CD14-positive monocyte (primary cell): ENCODE measurements around the gene RASAL3. TPM values are rescaled to one million over a fixed set of nuclear protein-coding genes. Genes with fewer than 3 reads are reported as not detected.
"Not testable (repeated sequence)": the region's sequence is repeated elsewhere in the genome, so short reads cannot be mapped to it uniquely, and the experiment has no call there.

Experiments
- DNase-seq, 3 donors: peaks; one replicate each; pipeline ENCODE4 v3.0.0-alpha.2; 2011 to 2022
- H2AFZ ChIP-seq: 2 replicates; pipeline ENCODE4 v1.6.0; 2012; ENCODE audit warnings: mild to moderate bottlenecking, low read depth, low read length, inconsistent platforms; ENCODE audit not compliant: insufficient read depth, poor library complexity, severe bottlenecking
- H3K27ac ChIP-seq, 2 donors: 1 replicate in 1 of 2; 2 replicates in 1 of 2; pipeline ENCODE4 v1.5.1; 2012 to 2013; ENCODE audit warnings: low read length in 2 of 2, control low read depth in 1 of 2, inconsistent platforms in 1 of 2, low read depth in 1 of 2, mild to moderate bottlenecking in 1 of 2
- H3K27me3 ChIP-seq, 2 donors: one replicate each; pipeline versions ENCODE4 v1.6.0 to v1.6.1; 2011 to 2013; ENCODE audit warnings: low read length in 2 of 2; ENCODE audit not compliant: control insufficient read depth in 2 of 2, insufficient read depth in 2 of 2
- H3K36me3 ChIP-seq, 2 donors: replicated peaks in 1 of 2; 1 replicate in 1 of 2; 2 replicates in 1 of 2; pipeline versions ENCODE4 v1.5.1 to v1.6.1; 2012 to 2013; ENCODE audit warnings: low read length in 2 of 2, control low read depth in 1 of 2, inconsistent platforms in 1 of 2, mild to moderate bottlenecking in 1 of 2; ENCODE audit not compliant: insufficient read depth in 2 of 2, control insufficient read depth in 1 of 2
- H3K4me1 ChIP-seq, 2 donors: 1 replicate in 1 of 2; 2 replicates in 1 of 2; pipeline versions ENCODE4 v1.5.1 to v1.6.1; 2012 to 2013; ENCODE audit warnings: low read length in 2 of 2, control low read depth in 1 of 2, inconsistent platforms in 1 of 2, mild to moderate bottlenecking in 1 of 2, moderate library complexity in 1 of 2; ENCODE audit not compliant: insufficient read depth in 2 of 2, control insufficient read depth in 1 of 2
- H3K4me2 ChIP-seq: replicated peaks from 2 replicates; pipeline ENCODE3; 2012; ENCODE audit warnings: low read length, moderate library complexity, mild to moderate bottlenecking; ENCODE audit not compliant: poor library complexity, severe bottlenecking; ENCODE audit errors: extremely low read depth
- H3K4me3 ChIP-seq, 3 experiments: fragments of 200-600 bp in 1 of 3; sonication (generic) in 1 of 3; replicated peaks in 1 of 3; 1 replicate in 2 of 3; 2 replicates in 1 of 3; pipeline ENCODE4 v1.5.1; 2011 to 2013; ENCODE audit warnings: low read length in 3 of 3, mild to moderate bottlenecking in 3 of 3, control low read depth in 2 of 3, low read depth in 2 of 3, inconsistent platforms in 1 of 3, moderate library complexity in 1 of 3
- H3K79me2 ChIP-seq: 2 replicates; pipeline ENCODE4 v1.6.0; 2012; ENCODE audit warnings: mild to moderate bottlenecking, control low read depth, inconsistent platforms, low read length, moderate library complexity; ENCODE audit not compliant: insufficient read depth
- H3K9ac ChIP-seq: 2 replicates; pipeline ENCODE4 v1.6.0; 2017; ENCODE audit warnings: low read length, mild to moderate bottlenecking; ENCODE audit not compliant: insufficient read depth, poor library complexity, severe bottlenecking
- H3K9me3 ChIP-seq, 2 donors: replicated peaks in 1 of 2; 1 replicate in 1 of 2; 2 replicates in 1 of 2; pipeline versions ENCODE4 v1.5.1 to v1.6.1; 2012 to 2013; ENCODE audit warnings: low read length in 2 of 2, control low read depth in 1 of 2; ENCODE audit not compliant: control insufficient read depth in 1 of 2, insufficient read depth in 1 of 2
- H4K20me1 ChIP-seq: 2 replicates; pipeline ENCODE4 v1.6.0; 2012; ENCODE audit warnings: mild to moderate bottlenecking, low read length, control low read depth, moderate library complexity; ENCODE audit not compliant: insufficient read depth
- H3K27ac Mint-ChIP-seq, 7 donors: one replicate each; pipeline ENCODE4 v1.8.0; 2020; ENCODE audit warnings: mild to moderate bottlenecking in 7 of 7, mixed read lengths in 7 of 7, moderate library complexity in 6 of 7, inconsistent platforms in 2 of 7
- H3K27me3 Mint-ChIP-seq, 3 donors: one replicate each; pipeline ENCODE4 v1.8.0; 2021 to 2022; ENCODE audit warnings: low read depth in 3 of 3, mild to moderate bottlenecking in 3 of 3, mixed read lengths in 3 of 3, moderate library complexity in 3 of 3, inconsistent platforms in 1 of 3
- H3K36me3 Mint-ChIP-seq, 2 donors: one replicate each; pipeline ENCODE4 v1.8.0; 2020; ENCODE audit warnings: mixed read lengths in 2 of 2, inconsistent platforms in 1 of 2, mild to moderate bottlenecking in 1 of 2
- H3K4me1 Mint-ChIP-seq: one replicate; pipeline ENCODE4 v1.8.0; 2020; ENCODE audit warnings: mild to moderate bottlenecking, mixed read lengths
- H3K4me3 Mint-ChIP-seq, 2 donors: one replicate each; pipeline ENCODE4 v1.8.0; 2020; ENCODE audit warnings: mild to moderate bottlenecking in 2 of 2, mixed read lengths in 2 of 2, moderate library complexity in 1 of 2
- H3K9me3 Mint-ChIP-seq, 7 donors: one replicate each; pipeline ENCODE4 v1.8.0; 2020 to 2022; ENCODE audit warnings: mixed read lengths in 7 of 7, mild to moderate bottlenecking in 6 of 7, moderate library complexity in 6 of 7, inconsistent platforms in 2 of 7
- WGBS: methylation state at CpG from one replicate; pipeline ENCODE4 v1.1.5; 2013; ENCODE audit warnings: missing lambda C conversion rate; ENCODE audit not compliant: insufficient coverage; 5-methylcytosine and 5-hydroxymethylcytosine counted together
- intact Hi-C, 2 donors: fragments of 100-400 bp; cut with micrococcal nuclease; formaldehyde crosslinking; loops; one replicate each; pipeline versions ENCODE4 v1.15.0 to v1.15.1; 2023
- polyA plus RNA-seq, 3 donors: library from polyadenylated mRNA; depleted of rRNA in 1 of 3; unstranded in 2 of 3; stranded (reverse) in 1 of 3; fragments of 300-500 nt in 2 of 3; fragments of >200 nt in 1 of 3; fragmentation: Illumina TruSeq in 2 of 3; gene quantifications; 1 replicate in 2 of 3; 2 replicates in 1 of 3; pipeline ENCODE4 v1.2.3, GENCODE V29; 2012 to 2021
- TF ChIP-seq, protein P1 (sequence below): fragments of 200-600 bp; IDR thresholded peaks from one replicate; pipeline ENCODE4 v1.8.0; 2022; ENCODE audit warnings: antibody characterized with exemption, mild to moderate bottlenecking

RASAL3 gene
- polyA plus RNA-seq, 3 donors = 4.5 to 45.4 (median 13.6) TPM

DNA sequence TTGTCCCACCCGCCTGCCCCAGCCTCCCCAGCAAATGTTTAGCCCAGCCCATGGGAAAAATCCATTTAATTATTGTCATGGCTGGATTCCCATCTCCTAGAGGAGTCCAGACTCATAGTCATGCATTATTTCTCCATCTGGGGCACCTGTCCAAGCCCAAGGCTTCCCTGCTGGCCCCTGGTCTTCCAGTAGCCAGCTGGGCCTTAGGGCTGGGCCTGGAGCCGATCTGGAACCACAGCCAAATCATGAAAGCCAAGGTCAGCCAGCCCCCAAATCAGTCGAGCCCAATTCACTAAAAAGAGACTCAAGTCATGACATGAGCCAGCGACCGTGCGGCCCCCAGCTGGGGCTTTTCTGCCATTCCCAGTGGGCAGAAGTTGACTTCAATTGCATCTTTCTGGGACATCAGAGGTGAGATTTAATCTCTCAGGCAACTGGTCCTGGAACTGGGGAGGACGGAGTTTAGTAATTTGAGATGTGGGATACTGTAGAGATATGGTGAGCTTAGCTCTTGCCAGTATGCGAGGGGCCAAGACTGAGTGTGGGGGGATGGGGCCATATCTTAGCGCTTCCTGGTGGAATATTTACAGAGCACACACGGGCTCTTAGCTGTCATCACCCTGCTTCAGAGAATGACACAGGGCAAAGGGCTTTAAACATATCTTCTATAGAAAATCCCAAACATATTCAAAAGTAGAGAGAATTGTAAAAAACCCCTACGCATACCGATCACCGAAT lies 24.3 kb upstream of the RASAL3 start:
- TF ChIP-seq, protein P1, sequence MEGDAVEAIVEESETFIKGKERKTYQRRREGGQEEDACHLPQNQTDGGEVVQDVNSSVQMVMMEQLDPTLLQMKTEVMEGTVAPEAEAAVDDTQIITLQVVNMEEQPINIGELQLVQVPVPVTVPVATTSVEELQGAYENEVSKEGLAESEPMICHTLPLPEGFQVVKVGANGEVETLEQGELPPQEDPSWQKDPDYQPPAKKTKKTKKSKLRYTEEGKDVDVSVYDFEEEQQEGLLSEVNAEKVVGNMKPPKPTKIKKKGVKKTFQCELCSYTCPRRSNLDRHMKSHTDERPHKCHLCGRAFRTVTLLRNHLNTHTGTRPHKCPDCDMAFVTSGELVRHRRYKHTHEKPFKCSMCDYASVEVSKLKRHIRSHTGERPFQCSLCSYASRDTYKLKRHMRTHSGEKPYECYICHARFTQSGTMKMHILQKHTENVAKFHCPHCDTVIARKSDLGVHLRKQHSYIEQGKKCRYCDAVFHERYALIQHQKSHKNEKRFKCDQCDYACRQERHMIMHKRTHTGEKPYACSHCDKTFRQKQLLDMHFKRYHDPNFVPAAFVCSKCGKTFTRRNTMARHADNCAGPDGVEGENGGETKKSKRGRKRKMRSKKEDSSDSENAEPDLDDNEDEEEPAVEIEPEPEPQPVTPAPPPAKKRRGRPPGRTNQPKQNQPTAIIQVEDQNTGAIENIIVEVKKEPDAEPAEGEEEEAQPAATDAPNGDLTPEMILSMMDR = no peak

DNA sequence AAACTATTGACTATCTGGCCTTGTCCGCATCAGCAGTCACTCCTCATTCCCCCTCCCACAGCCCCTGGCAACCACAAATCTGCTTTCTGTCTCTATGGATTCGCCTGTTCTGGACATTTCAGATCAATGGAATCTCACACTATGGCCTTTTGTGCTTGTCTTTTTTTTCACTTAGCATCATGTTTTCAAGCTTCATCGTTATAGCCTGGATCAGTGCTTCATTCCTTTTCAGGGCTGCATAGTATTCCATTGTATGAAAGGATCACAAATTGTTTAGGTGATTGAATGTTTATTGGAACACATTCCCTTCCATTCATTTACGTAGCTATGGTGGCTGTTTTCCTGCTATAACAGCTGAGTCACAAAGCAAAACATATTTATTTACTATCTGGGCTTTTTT lies 22.7 kb upstream of the RASAL3 start:
- Histone ChIP-seq H2AFZ (no peak overlapping the region), H3K79me2 (no peaks in the 10 kb centered on the region), H3K9ac (no peak overlapping the region), H3K4me3 (no peak overlapping the region), H3K4me2 (no peak overlapping the region), H3K4me1 (no peaks in the 10 kb centered on the region), H3K9me3 (peaks cover 0 to 3% of the 10 kb centered on the region in 2 donors), H3K27ac (no peak overlapping the region), H3K27me3 (no peaks in the 10 kb centered on the region), H4K20me1 (no peaks in the 10 kb centered on the region), H3K36me3 (no peaks in the 10 kb centered on the region)
- H3K9me3 Mint-ChIP-seq = peaks cover 3 to 9% (median 6%) of the 10 kb centered on the region in 7 donors
- no peaks in the 10 kb centered on the region for H3K36me3 Mint-ChIP-seq
- H3K4me1 Mint-ChIP-seq = no peaks in the 10 kb centered on the region
- 82% methylated on average over 2 of the region's 4 CpGs for WGBS
- no peak overlapping the region for H3K4me3 Mint-ChIP-seq
- DNase-seq = no peak
- no peak overlapping the region for H3K27ac Mint-ChIP-seq
- H3K27me3 Mint-ChIP-seq = peaks cover 0 to 6% (median 0%) of the 10 kb centered on the region in 3 donors
- TF ChIP-seq, protein P1 = no peak
- intact Hi-C loops = no loop called here

More for the DNA sequence above, 24.3 kb upstream of the RASAL3 start:
- DNase-seq = no peak
- no peak overlapping the region for H3K9ac ChIP-seq
- H4K20me1 ChIP-seq = no peaks in the 10 kb centered on the region
- no peak overlapping the region for H3K4me3 Mint-ChIP-seq
- no peaks in the 10 kb centered on the region for H3K4me1 Mint-ChIP-seq
- H3K27ac Mint-ChIP-seq = no peak overlapping the region
- H3K4me3 ChIP-seq = no peak overlapping the region
- peaks cover 3 to 14% (median 7%) of the 10 kb centered on the region in 3 donors for H3K27me3 Mint-ChIP-seq
- H2AFZ ChIP-seq = no peak overlapping the region
- no peaks in the 10 kb centered on the region for H3K36me3 Mint-ChIP-seq
- H3K36me3 ChIP-seq = no peaks in the 10 kb centered on the region
- no peaks in the 10 kb centered on the region for H3K4me1 ChIP-seq
- no peak overlapping the region for H3K27ac ChIP-seq
- intact Hi-C loops = no loop called here
- H3K4me2 ChIP-seq = no peak overlapping the region
- peaks cover 0 to 3% of the 10 kb centered on the region in 2 donors for H3K9me3 ChIP-seq
- H3K27me3 ChIP-seq = no peaks in the 10 kb centered on the region
- H3K79me2 ChIP-seq = no peaks in the 10 kb centered on the region
- 98% methylated on average over 6 of the region's 13 CpGs for WGBS
- peaks cover 3 to 9% (median 6%) of the 10 kb centered on the region in 7 donors for H3K9me3 Mint-ChIP-seq

DNA sequence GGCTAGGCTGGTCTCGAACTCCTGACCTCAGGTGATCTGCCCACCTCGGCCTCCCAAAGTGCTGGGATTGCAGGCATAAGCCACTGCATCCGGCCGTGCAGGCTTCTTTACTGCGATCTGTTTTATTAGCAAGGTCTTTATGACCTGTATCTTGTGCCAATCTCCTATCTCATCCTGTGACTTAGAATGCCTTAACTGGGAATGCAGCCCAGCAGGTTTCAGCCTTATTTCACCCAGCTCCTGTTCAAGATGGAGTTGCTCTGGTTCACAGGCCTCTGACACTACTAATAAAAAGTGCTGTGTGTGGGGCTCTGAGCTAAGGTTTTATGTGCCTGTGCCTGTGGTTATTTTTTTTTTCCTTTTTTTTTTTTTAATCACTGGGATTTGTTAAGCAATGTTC lies 21.4 kb upstream of the RASAL3 start:
- H4K20me1 ChIP-seq, H3K79me2 ChIP-seq, H3K27me3 Mint-ChIP-seq, H3K9ac ChIP-seq, H3K4me3 Mint-ChIP-seq, H3K4me1 Mint-ChIP-seq, H3K27ac Mint-ChIP-seq, H3K9me3 Mint-ChIP-seq, H3K27me3 ChIP-seq, H3K27ac ChIP-seq, intact Hi-C loops, H3K4me2 ChIP-seq, H3K36me3 Mint-ChIP-seq, H3K36me3 ChIP-seq, DNase-seq, H3K4me1 ChIP-seq, H3K9me3 ChIP-seq, H2AFZ ChIP-seq, H3K4me3 ChIP-seq: not testable (repeated sequence)
- WGBS = 95% methylated on average over 5 of the region's 5 CpGs
